GM18951 (cell line): Measurements from ENCODE around the gene SLC30A9.

ENCODE experiments used
- POLR2A ChIP-seq: IDR thresholded peaks from 4 replicates; pipeline ENCODE4 v1.6.1; 2011; ENCODE audit warnings: mild to moderate bottlenecking; ENCODE audit not compliant: insufficient read length, insufficient read depth; ENCODE audit errors: extremely low read depth
- in situ Hi-C: fragments of 300-500 bp; cut with MboI; formaldehyde crosslinking; loops from one replicate; pipeline ENCODE4 v1.12.0; 2022; ENCODE audit warnings: low sequenced_read_pairs, mixed read lengths, inconsistent platforms; ENCODE audit not compliant: unreplicated experiment

The SLC30A9 gene

GRCh38 chr4:41990365-41991111, at the start of gene SLC30A9:
SLC30A9 (plus strand) TSS chr4:41990530; CDS start chr4:41990652, 122 bp downstream.
- in situ Hi-C loops = no loop called here
- peak; percentile 93 for TF ChIP-seq POLR2A

- TF ChIP-seq POLR2A = no peak
- in situ Hi-C loops = no loop called here
Observed at GRCh38 chr4:41940834-41941233, 49.5 kb upstream of the SLC30A9 start.

DNA sequence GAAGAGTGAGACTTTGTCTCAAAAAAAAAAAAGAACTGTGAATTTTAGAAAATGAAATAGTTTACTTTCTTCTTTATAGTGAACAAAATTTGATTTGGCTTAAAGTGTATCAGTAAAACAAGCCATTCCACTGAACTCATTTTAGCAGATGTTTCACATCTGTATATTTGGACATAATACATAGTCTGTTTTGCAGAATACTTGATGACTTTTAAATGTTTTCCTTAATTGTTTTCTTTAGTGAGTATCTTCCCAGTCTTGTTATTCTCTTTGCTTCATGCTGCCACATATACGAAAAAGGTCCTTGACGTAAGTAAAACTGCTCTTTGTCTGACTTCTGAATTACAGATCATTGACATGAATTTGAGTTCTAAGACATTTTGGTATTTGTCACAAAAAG, 46.8 kb upstream of the SLC30A9 start:
- in situ Hi-C loops = no loop called here
- no peak for TF ChIP-seq POLR2A

GRCh38 chr4:41944089-41944488, 46.2 kb upstream of the SLC30A9 start:
- TF ChIP-seq POLR2A = no peak
- in situ Hi-C loops = no loop called here

DNA sequence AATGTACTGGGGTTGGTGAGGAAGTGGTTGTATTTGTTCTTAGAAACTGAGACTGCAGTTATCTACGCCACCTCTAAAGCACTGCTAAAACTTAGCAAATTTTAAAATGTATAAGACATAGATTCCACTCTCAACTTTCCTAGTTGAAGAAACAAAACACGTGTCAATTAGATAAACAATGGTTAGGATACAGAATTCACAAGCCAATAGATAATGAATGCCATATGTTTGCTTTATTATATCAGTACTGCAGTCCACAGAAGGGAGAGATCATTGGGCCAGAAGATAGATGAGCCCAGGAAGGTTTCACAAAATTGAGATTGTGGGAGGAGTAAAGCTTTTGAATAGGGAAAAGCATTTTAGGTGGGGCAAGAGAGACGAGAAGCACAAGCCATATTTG, 40.8 kb upstream of the SLC30A9 start:
- no peak for TF ChIP-seq POLR2A
- in situ Hi-C loops = no loop called here

DNA sequence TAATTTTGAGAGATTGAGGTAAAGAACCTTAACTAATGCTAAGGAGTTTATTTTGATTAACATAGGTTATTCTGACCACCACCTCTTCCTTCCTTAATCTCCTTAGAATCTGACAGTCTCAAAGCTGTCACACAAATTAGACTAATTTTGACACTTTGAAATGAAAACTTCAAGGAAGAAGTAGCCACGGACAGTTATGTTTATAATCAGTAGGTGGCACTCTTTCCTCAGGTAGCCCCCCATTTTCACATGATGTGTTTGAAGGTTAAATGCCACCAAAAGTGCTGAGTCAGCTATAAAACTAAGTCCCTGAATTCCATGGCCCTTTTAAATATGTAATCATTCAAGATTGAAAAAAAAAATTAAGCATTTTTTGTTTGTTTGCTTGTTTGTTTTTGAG, 32.7 kb upstream of the SLC30A9 start:
- in situ Hi-C loops = loop anchor here (25.0 kb wide), 2 partner anchors 305 to 555 kb away; no protein-coding TSS in a partner anchor
- no peak for TF ChIP-seq POLR2A

DNA sequence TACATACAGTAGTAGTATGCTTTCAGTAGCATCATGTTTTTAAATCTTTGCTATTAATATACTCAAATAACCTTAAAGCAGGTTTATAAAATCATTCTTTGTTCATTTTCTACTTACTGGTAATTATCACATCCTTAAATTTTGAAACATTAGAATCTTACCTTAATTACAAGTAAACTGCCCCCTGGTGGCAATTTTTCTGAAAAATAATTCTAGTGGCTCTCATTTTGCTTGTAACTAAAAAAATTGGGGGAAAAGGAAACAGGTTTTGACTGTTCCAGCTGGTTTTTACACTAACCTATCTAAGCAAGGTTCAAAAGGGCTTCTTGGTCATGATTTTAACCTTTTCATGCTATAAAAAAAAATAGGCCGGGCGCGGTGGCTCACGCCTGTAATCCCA, 27.2 kb upstream of the SLC30A9 start:
- no peak for TF ChIP-seq POLR2A
- in situ Hi-C loops = loop anchor here (25.0 kb wide), 2 partner anchors 299 to 549 kb away; no protein-coding TSS in a partner anchor

GRCh38 chr4:41964401-41964800, 25.9 kb upstream of the SLC30A9 start:
- TF ChIP-seq POLR2A = no peak
- in situ Hi-C loops = loop anchor here (25.0 kb wide), 2 partner anchors 298 to 548 kb away; no protein-coding TSS in a partner anchor

- TF ChIP-seq POLR2A = no peak
- in situ Hi-C loops = loop anchor here (25.0 kb wide), 2 partner anchors 295 to 545 kb away; no protein-coding TSS in a partner anchor
Observed at GRCh38 chr4:41967392-41967791, 22.9 kb upstream of the SLC30A9 start.

DNA sequence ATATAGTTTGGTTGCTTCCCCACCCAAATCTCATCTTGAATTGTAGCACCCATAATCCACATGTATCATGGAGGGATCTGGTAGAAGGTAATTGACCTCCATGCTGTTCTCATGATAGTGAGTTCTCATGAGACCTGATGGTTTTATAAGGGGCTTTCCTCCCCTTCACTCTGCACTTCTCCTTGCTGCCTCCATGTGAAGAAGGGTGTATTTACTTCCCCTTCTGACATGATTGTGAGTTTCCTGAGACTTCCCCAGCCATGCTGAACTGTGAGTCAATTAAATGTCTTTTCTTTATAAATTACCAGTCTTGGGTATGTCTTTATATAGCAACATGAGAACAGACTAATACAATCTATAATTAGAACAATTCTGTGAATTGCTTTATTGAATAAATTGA, 20.7 kb upstream of the SLC30A9 start:
- in situ Hi-C loops = loop anchor here (25.0 kb wide), 2 partner anchors 293 to 543 kb away; no protein-coding TSS in a partner anchor
- no peak for TF ChIP-seq POLR2A

DNA sequence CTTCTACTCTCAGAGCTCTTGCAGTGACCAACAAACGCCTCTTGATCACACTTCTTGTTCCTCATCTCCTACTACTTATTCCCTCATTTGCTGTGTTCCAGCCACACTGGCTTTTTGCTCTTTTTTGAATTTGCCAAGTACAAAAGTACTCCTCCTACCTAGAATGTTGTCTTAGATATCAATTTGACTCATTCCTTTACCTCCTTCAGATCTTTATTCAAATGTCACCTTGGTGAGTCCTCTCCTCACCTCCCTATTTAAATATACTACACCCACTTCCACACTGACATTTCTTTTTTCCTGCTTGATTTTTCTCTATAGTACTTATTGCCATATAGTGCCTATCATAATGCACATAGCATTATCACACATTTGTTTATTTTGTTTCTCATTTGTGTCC, 15.0 kb upstream of the SLC30A9 start:
- TF ChIP-seq POLR2A = no peak
- in situ Hi-C loops = no loop called here

DNA sequence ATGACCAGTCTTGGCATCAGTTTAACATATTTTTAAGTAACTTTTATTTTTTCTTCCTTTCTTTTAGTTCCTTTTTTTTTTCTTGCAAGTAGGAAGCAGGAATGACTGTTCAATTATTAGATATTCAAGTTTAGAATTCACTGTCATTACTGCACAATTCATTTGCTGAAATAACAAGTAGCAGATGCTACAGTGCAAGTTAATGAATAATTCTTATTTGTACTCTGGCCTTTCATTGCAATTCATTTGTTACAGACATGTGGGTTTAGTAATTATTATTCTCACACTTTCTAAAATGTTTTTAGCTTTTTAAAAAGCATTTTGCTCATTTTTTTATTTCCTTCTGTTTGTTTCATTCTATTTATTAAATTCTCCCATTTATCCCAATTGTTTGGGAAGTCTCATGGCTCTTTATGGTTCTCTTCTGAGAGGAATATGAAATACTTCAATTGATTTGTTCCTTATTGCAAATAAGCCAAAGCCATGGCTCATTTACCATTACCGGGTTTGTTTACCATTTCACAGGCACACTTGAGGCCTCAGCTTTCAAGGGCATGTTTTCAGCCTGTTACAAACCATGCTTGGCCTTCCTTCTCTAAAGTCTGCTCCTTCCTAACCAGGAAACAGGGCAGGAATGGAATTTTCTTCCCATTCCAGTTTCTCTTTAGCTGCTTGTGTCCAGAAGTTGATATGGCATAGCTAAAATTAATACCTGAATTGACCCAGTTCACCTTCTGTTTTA, 13.4 kb upstream of the SLC30A9 start:
- in situ Hi-C loops = no loop called here
- TF ChIP-seq POLR2A = no peak

- in situ Hi-C loops = no loop called here
- no peak for TF ChIP-seq POLR2A
Observed at GRCh38 chr4:41977709-41978108, 12.6 kb upstream of the SLC30A9 start.

DNA sequence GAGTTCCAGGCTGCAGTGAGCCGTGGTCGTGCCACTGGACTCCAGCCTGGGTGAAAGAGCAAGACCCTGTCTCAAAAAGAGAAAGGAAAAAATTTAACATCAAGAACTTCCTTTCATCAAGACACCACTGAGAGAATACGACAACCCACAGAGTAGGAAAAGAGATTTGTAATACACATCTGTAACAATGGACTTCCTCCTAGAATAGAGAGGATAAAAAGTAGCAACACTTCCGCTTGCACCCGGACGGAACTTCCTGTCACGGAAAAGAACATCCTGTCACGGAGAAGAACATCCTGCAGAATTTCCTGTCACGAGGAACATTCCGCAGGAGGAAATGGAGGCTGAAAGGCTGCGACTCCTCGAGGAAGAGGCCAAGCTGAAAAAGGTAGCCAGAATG, 8.9 kb upstream of the SLC30A9 start, which contains the start of gene DCAF4L1:
Gene DCAF4L1, plus strand, starts transcription at position 301 of the 400 bp plus-strand sequence. Its CDS starts 37 bp downstream, at position 338.
- in situ Hi-C loops = no loop called here
- TF ChIP-seq POLR2A = no peak
